DOHH2 (cell line): ENCODE results near the gene GLIPR2.
"Not testable (repeated sequence)": the region's sequence is repeated elsewhere in the genome, so short reads cannot be mapped to it uniquely, and the experiment has no call there.

Source experiments
- EZH2phosphoT487 ChIP-seq: fragments of 200-600 bp; sonication (generic); IDR thresholded peaks from 2 replicates; pipeline ENCODE4 v1.6.1; 2017; ENCODE audit warnings: borderline replicate concordance, mild to moderate bottlenecking, antibody characterized with exemption, low read length, moderate library complexity, mixed read lengths
- TF ChIP-seq, protein P1 (sequence below): fragments of 200-600 bp; sonication (generic); IDR thresholded peaks from one replicate; pipeline ENCODE4 v1.5.1; 2014; ENCODE audit warnings: antibody characterized with exemption, mild to moderate bottlenecking, low read depth, low read length; ENCODE audit not compliant: poor library complexity, severe bottlenecking

- TF ChIP-seq, protein P1, sequence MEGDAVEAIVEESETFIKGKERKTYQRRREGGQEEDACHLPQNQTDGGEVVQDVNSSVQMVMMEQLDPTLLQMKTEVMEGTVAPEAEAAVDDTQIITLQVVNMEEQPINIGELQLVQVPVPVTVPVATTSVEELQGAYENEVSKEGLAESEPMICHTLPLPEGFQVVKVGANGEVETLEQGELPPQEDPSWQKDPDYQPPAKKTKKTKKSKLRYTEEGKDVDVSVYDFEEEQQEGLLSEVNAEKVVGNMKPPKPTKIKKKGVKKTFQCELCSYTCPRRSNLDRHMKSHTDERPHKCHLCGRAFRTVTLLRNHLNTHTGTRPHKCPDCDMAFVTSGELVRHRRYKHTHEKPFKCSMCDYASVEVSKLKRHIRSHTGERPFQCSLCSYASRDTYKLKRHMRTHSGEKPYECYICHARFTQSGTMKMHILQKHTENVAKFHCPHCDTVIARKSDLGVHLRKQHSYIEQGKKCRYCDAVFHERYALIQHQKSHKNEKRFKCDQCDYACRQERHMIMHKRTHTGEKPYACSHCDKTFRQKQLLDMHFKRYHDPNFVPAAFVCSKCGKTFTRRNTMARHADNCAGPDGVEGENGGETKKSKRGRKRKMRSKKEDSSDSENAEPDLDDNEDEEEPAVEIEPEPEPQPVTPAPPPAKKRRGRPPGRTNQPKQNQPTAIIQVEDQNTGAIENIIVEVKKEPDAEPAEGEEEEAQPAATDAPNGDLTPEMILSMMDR = not testable (repeated sequence)
- TF ChIP-seq EZH2phosphoT487 = not testable (repeated sequence)
These were observed 43.7 kb downstream of the GLIPR2 start for GRCh38 chr9:36180243-36180642.
